ENCODE data around the gene MEOX1. TPM values are rescaled to one million over a fixed set of nuclear protein-coding genes. Genes with fewer than 3 reads are reported as not detected.

Gene MEOX1
- total and polyA plus RNA-seq, 2 of the 8 experiments (the other 6 are each of a cell fraction or from before 2014, with no cell fraction given) = not detected

- no peak for TF ChIP-seq MAX (IDR thresholded peaks at IDR 0.05)
- TF ChIP-seq E2F6 (IDR thresholded peaks at IDR 0.05) = no peak
- TF ChIP-seq BACH1 (IDR thresholded peaks at IDR 0.05; ENCODE audit: low read length) = no peak
- no peak for TF ChIP-seq SIRT6 (IDR thresholded peaks at IDR 0.05; ENCODE audit: low read length)
- TF ChIP-seq USF2 (IDR thresholded peaks at IDR 0.05; ENCODE audit: low read length) = no peak
- TF ChIP-seq BCL11A (IDR thresholded peaks at IDR 0.05; ENCODE audit: low read depth in 2 of 2, low read length in 2 of 2) = no peak
- TF ChIP-seq RBBP5 (IDR thresholded peaks at IDR 0.05; ENCODE audit: borderline replicate concordance, low read depth, low read length) = no peak
- TF ChIP-seq FOSL1 (IDR thresholded peaks at IDR 0.05; ENCODE audit: insufficient read depth, low read depth, low read length) = no peak
These were observed 70.7 kb downstream of the MEOX1 start (continued) for GRCh38 chr17:43591001-43591400.

Small RNA genes within 50 kb of the gene (small RNA-seq; reads per million reads assigned to genes)
- gene RF00017 (ENCODE audit: insufficient read depth) = not detected

Other genes starting within 250 kb of the MEOX1 start
- 57.0 and 59.4 TPM in 2 replicates for gene DHX8, start 177.9 kb downstream of the MEOX1 start, total RNA-seq (2021; fragmentation: NEBNext Ultra II Directional; extraction: Animal tissue kit (Norgen Biotek cat#: 25700))
- gene DHX8, start 177.9 kb downstream of the MEOX1 start, polyA plus RNA-seq (2011; rRNA removed) = 24.8 and 30.5 TPM in 2 replicates
- 137 and 143 TPM in 2 replicates for gene ETV4, start 115.6 kb downstream of the MEOX1 start, total RNA-seq (2021; fragmentation: NEBNext Ultra II Directional; extraction: Animal tissue kit (Norgen Biotek cat#: 25700))
- gene ETV4, start 115.6 kb downstream of the MEOX1 start, polyA plus RNA-seq (2011; rRNA removed) = 75.2 and 95.8 TPM in 2 replicates
- gene SOST, start 96.9 kb upstream of the MEOX1 start, total RNA-seq (2021; fragmentation: NEBNext Ultra II Directional; extraction: Animal tissue kit (Norgen Biotek cat#: 25700)) = not detected in 2 replicates
- 0.08 and 0.25 TPM in 2 replicates for gene SOST, start 96.9 kb upstream of the MEOX1 start, polyA plus RNA-seq (2011; rRNA removed)
- gene DUSP3, start 117.1 kb upstream of the MEOX1 start, total RNA-seq (2021; fragmentation: NEBNext Ultra II Directional; extraction: Animal tissue kit (Norgen Biotek cat#: 25700)) = 21.2 and 21.4 TPM in 2 replicates
- gene DUSP3, start 117.1 kb upstream of the MEOX1 start, polyA plus RNA-seq (2011; rRNA removed) = 15.1 and 19.9 TPM in 2 replicates
- 0.07 TPM in 1 of 2 replicates, not detected in the other for gene CFAP97D1, start 118.5 kb upstream of the MEOX1 start, total RNA-seq (2021; fragmentation: NEBNext Ultra II Directional; extraction: Animal tissue kit (Norgen Biotek cat#: 25700))
- gene CFAP97D1, start 118.5 kb upstream of the MEOX1 start, polyA plus RNA-seq (2011; rRNA removed) = 0.02 and 0.03 TPM in 2 replicates
- 5.5 and 6.1 TPM in 2 replicates for gene MPP3, start 171.2 kb upstream of the MEOX1 start, total RNA-seq (2021; fragmentation: NEBNext Ultra II Directional; extraction: Animal tissue kit (Norgen Biotek cat#: 25700))
- gene MPP3, start 171.2 kb upstream of the MEOX1 start, polyA plus RNA-seq (2011; rRNA removed) = 3.1 and 3.8 TPM in 2 replicates
- gene CD300LG, start 185.3 kb upstream of the MEOX1 start, total RNA-seq (2021; fragmentation: NEBNext Ultra II Directional; extraction: Animal tissue kit (Norgen Biotek cat#: 25700)) = not detected in 2 replicates
- 0.06 and 0.14 TPM in 2 replicates for gene CD300LG, start 185.3 kb upstream of the MEOX1 start, polyA plus RNA-seq (2011; rRNA removed)
- gene MPP2, start 245.6 kb upstream of the MEOX1 start, total RNA-seq (2021; fragmentation: NEBNext Ultra II Directional; extraction: Animal tissue kit (Norgen Biotek cat#: 25700)) = 30.9 and 31.6 TPM in 2 replicates
- gene MPP2, start 245.6 kb upstream of the MEOX1 start, polyA plus RNA-seq (2011; rRNA removed) = 33.5 and 34.1 TPM in 2 replicates